ENCODE measurements around the gene S1PR3. TPM values are rescaled to one million over a fixed set of nuclear protein-coding genes. Genes with fewer than 3 reads are reported as not detected.

S1PR3 gene
- polyA plus RNA-seq, 2 of the 4 experiments (the other 2 are of a cell fraction), result 26.4 to 33.7 TPM

- 92% methylated on average over 2 of the region's 2 CpGs for WGBS (ENCODE audit: missing lambda C conversion rate)
- CTCF ChIA-PET, result no interaction called here
- Histone ChIP-seq H3K9me3 (no peaks in the 10 kb centered on the region), H3K4me2 (no peak overlapping the region), H3K27ac (peak overlapping the region; percentile 65 to 82; a peak in 5 of 6 replicates), H3K4me1 (peaks cover 54% of the 10 kb centered on the region), H3K4me3 (no peak overlapping the region)
- DNase-seq (ENCODE audit: low read depth in 1 of 2, low spot score in 1 of 2) (no peak), FAIRE-seq (no peak), ATAC-seq (no peak)
- TF ChIP-seq NFE2L2 (conservative IDR thresholded peaks at IDR 0.05; ENCODE audit: low read length) (no peak), ZSCAN20 (CRISPR knock-in tag; IDR thresholded peaks at IDR 0.05) (no peak), SREBF2 (IDR thresholded peaks at IDR 0.05) (no peak), FOXS1 (CRISPR knock-in tag; IDR thresholded peaks at IDR 0.05) (no peak), HDAC2 (IDR thresholded peaks at IDR 0.05) (no peak), JUNB (IDR thresholded peaks at IDR 0.05) (no peak), TFCP2L1 (CRISPR knock-in tag; IDR thresholded peaks at IDR 0.05) (no peak), POLR2AphosphoS2 (conservative IDR thresholded peaks at IDR 0.05; ENCODE audit: low read length) (no peak), CBX2 (IDR thresholded peaks at IDR 0.05; ENCODE audit: borderline replicate concordance, low read depth) (no peak), FOSB (CRISPR knock-in tag; IDR thresholded peaks at IDR 0.05) (no peak), HOXB5 (CRISPR knock-in tag; IDR thresholded peaks at IDR 0.05) (no peak), CBX8 (IDR thresholded peaks at IDR 0.05) (no peak), E2F6 (IDR thresholded peaks at IDR 0.05; ENCODE audit: borderline replicate concordance, low read depth) (no peak), NR3C1 (IDR thresholded peaks at IDR 0.05) (no peak), FOSL2 (IDR thresholded peaks at IDR 0.05) (no peak), FOSL2 (CRISPR knock-in tag; IDR thresholded peaks at IDR 0.05) (no peak), KDM1A (IDR thresholded peaks at IDR 0.05; ENCODE audit: low read depth) (no peak), PBX3 (IDR thresholded peaks at IDR 0.05) (no peak)
- POLR2A ChIA-PET, result no interaction called here
Observed at GRCh38 chr9:88952086-88952615, 39.1 kb upstream of the S1PR3 start.

GRCh38 chr9:88952976-88953375, 38.3 kb upstream of the S1PR3 start:
- TF ChIP-seq SMC3 (IDR thresholded peaks at IDR 0.05) (no peak), FOXS1 (CRISPR knock-in tag; IDR thresholded peaks at IDR 0.05) (no peak), ESRRA (IDR thresholded peaks at IDR 0.05; ENCODE audit: borderline replicate concordance, low read length) (no peak)
- POLR2A ChIA-PET, result no interaction called here

GRCh38 chr9:88953381-88954029, 37.8 kb upstream of the S1PR3 start:
- DNase-seq (ENCODE audit: low read depth in 1 of 2, low spot score in 1 of 2) (no peak), FAIRE-seq (no peak), ATAC-seq (no peak)
- WGBS (ENCODE audit: missing lambda C conversion rate), result 76% methylated on average over 6 of the region's 6 CpGs
- H3K27ac ChIP-seq, result peak overlapping the region in 1 of 2 experiments; percentile 82; a peak in 2 of 6 replicates
- no peak overlapping the region for H3K4me2 ChIP-seq
- H3K9me3 ChIP-seq, result no peaks in the 10 kb centered on the region
- POLR2A ChIA-PET, result no interaction called here
- no peak overlapping the region for H3K4me3 ChIP-seq
- peaks cover 52% of the 10 kb centered on the region for H3K4me1 ChIP-seq
- TF ChIP-seq RNF2 (IDR thresholded peaks at IDR 0.05; ENCODE audit: borderline replicate concordance, low read depth), result no peak
- TF ChIP-seq MYC (IDR thresholded peaks at IDR 0.05; ENCODE audit: borderline replicate concordance, low read length), result no peak
- TF ChIP-seq POLR2AphosphoS2 (conservative IDR thresholded peaks at IDR 0.05; ENCODE audit: low read length), result no peak
- no peak for TF ChIP-seq EP300 (IDR thresholded peaks at IDR 0.05)
- TF ChIP-seq NR3C1 (IDR thresholded peaks at IDR 0.05), result no peak
- TF ChIP-seq SREBF2 (IDR thresholded peaks at IDR 0.05), result no peak
- TF ChIP-seq CEBPB (IDR thresholded peaks at IDR 0.05), result no peak
- TF ChIP-seq CHD2 (IDR thresholded peaks at IDR 0.05; ENCODE audit: low read length, partially characterized antibody), result no peak
- TF ChIP-seq ZFP36 (IDR thresholded peaks at IDR 0.05; ENCODE audit: borderline replicate concordance, partially characterized antibody), result no peak
- no peak for TF ChIP-seq MAZ (IDR thresholded peaks at IDR 0.05; ENCODE audit: borderline replicate concordance, low read depth, low read length)
- TF ChIP-seq CTCF (IDR thresholded peaks at IDR 0.05), result no peak
- no peak for TF ChIP-seq HEYL (CRISPR knock-in tag; IDR thresholded peaks at IDR 0.05)
- no peak for TF ChIP-seq HDAC2 (IDR thresholded peaks at IDR 0.05)
- no peak for TF ChIP-seq HMGXB4 (CRISPR knock-in tag; IDR thresholded peaks at IDR 0.05; ENCODE audit: borderline replicate concordance)
- no peak for TF ChIP-seq RAD21 (conservative IDR thresholded peaks at IDR 0.05 in 1 of 2, IDR thresholded peaks at IDR 0.05 in 1 of 2)
- CTCF ChIA-PET, result interaction anchor here (0.7 to 0.9 kb wide), 2 partner anchors 12 to 566 kb away, joined by 3 read pairs; no protein-coding TSS in a partner anchor

More at GRCh38 chr9:88952976-88953375, 38.3 kb upstream of the S1PR3 start:
- H3K27ac ChIP-seq, result peak overlapping the region in 1 of 2 experiments; percentile 82; a peak in 2 of 6 replicates
- CTCF ChIA-PET, result no interaction called here
- H3K9me3 ChIP-seq, result no peaks in the 10 kb centered on the region
- FAIRE-seq, result no peak
- WGBS (ENCODE audit: missing lambda C conversion rate), result 90% methylated on average over 3 of the region's 4 CpGs
- no peak overlapping the region for H3K4me3 ChIP-seq
- H3K4me1 ChIP-seq, result peaks cover 54% of the 10 kb centered on the region
- ATAC-seq, result no peak
- no peak overlapping the region for H3K4me2 ChIP-seq
- DNase-seq (ENCODE audit: low read depth in 1 of 2, low spot score in 1 of 2), result no peak

Data from A549 (cell line).